RWPE2 (cell line): ENCODE results near the gene CLEC1A.

Experiments
- ATAC-seq: fragments of 200-7000 bp; cut with Tn5 transposase; 3 replicates; pipeline ENCODE4 v1.9.1; 2021; ENCODE audit warnings: low read depth
- DNase-seq: peaks from one replicate; pipeline ENCODE4 v3.0.0-alpha.2; 2020; ENCODE audit warnings: low spot score
- H3K27ac ChIP-seq: fragments of 450-650 bp; 2 replicates; pipeline ENCODE4 v1.5.1; 2017; ENCODE audit warnings: mild to moderate bottlenecking; ENCODE audit not compliant: poor library complexity, severe bottlenecking
- H3K27me3 ChIP-seq: fragments of 250-450 bp; sonication (Bioruptor Pico); 2 replicates; pipeline ENCODE4 v1.5.1; 2021; ENCODE audit warnings: mild to moderate bottlenecking, moderate library complexity; ENCODE audit not compliant: insufficient read depth, poor library complexity, severe bottlenecking
- H3K36me3 ChIP-seq: fragments of 250-450 bp; sonication (Bioruptor Pico); 2 replicates; pipeline ENCODE4 v1.5.1; 2020; ENCODE audit warnings: low read depth, mild to moderate bottlenecking, moderate library complexity
- H3K4me1 ChIP-seq: fragments of 250-450 bp; sonication (Bioruptor Pico); 2 replicates; pipeline ENCODE4 v1.5.1; 2021; ENCODE audit warnings: mild to moderate bottlenecking, moderate library complexity; ENCODE audit not compliant: insufficient read depth, poor library complexity, severe bottlenecking
- H3K4me3 ChIP-seq: fragments of 250-450 bp; sonication (Bioruptor Pico); 2 replicates; pipeline ENCODE4 v1.5.1; 2021; ENCODE audit warnings: mild to moderate bottlenecking, moderate library complexity; ENCODE audit not compliant: severe bottlenecking
- H3K9me3 ChIP-seq: fragments of 250-450 bp; sonication (Bioruptor Pico); 2 replicates; pipeline ENCODE4 v1.5.1; 2021; ENCODE audit warnings: mild to moderate bottlenecking, moderate library complexity; ENCODE audit not compliant: severe bottlenecking
- TF ChIP-seq, protein P1 (sequence below): fragments of 450-650 bp; IDR thresholded peaks from one replicate; pipeline ENCODE4 v1.5.1; 2017; ENCODE audit warnings: mild to moderate bottlenecking, moderate library complexity; ENCODE audit not compliant: poor library complexity, severe bottlenecking

Gene CLEC1A

DNA sequence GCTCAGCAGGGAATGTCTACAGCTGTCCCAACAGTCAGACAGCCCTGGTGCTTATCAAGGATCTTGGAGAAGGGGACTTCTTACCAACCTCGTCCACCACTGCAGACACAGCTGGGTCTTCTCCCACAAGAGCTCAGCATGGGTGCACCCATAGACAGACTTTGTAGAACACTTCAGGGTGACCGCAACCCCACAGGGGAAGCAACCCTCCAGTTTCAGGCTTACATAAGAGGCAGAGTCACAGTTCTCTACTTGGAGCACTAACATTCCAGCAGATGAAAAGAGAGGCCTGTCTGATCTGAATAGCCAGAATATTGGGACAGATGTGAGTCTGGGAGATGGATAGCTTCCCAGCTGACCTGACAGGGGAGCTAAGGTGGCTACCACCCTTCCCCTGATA, 3.5 kb upstream of the CLEC1A start:
- Histone ChIP-seq H3K4me3 (no peak overlapping the region), H3K36me3 (no peaks in the 10 kb centered on the region), H3K4me1 (no peaks in the 10 kb centered on the region), H3K9me3 (no peaks in the 10 kb centered on the region), H3K27ac (no peak overlapping the region), H3K27me3 (no peaks in the 10 kb centered on the region)
- no peak for ATAC-seq
- TF ChIP-seq, protein P1, sequence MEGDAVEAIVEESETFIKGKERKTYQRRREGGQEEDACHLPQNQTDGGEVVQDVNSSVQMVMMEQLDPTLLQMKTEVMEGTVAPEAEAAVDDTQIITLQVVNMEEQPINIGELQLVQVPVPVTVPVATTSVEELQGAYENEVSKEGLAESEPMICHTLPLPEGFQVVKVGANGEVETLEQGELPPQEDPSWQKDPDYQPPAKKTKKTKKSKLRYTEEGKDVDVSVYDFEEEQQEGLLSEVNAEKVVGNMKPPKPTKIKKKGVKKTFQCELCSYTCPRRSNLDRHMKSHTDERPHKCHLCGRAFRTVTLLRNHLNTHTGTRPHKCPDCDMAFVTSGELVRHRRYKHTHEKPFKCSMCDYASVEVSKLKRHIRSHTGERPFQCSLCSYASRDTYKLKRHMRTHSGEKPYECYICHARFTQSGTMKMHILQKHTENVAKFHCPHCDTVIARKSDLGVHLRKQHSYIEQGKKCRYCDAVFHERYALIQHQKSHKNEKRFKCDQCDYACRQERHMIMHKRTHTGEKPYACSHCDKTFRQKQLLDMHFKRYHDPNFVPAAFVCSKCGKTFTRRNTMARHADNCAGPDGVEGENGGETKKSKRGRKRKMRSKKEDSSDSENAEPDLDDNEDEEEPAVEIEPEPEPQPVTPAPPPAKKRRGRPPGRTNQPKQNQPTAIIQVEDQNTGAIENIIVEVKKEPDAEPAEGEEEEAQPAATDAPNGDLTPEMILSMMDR = no peak
- DNase-seq = no peak

DNA sequence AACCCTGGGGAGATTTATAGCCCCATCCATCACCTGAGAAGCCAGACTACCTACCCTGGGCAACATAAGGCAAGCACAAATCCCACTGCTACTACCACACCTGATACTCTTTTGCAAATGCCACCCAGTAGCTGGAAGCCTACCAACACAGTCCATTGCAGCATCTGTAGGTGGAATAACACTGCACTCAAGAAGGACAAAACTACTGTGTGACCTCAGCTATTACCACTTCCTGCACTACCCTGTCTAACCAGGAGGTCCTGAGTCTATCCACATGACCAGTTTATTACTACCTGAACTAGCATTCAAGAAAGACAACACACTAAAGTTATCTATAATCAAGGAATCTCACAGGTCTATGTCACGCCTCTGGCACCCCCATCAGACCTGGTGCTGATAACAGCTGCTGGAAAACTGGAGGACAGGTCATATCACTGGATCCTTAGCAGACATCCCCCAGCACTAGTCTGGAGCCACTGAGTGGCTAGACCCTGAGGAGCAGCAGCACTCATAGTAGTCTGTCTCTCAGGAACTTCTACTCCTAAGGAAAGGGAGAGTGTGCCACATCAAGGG, 2.9 kb upstream of the CLEC1A start:
- no peak for ATAC-seq
- Histone ChIP-seq H3K9me3 (no peaks in the 10 kb centered on the region), H3K4me3 (no peak overlapping the region), H3K36me3 (no peaks in the 10 kb centered on the region), H3K4me1 (no peaks in the 10 kb centered on the region), H3K27ac (no peak overlapping the region), H3K27me3 (no peaks in the 10 kb centered on the region)
- TF ChIP-seq, protein P1 = no peak
- DNase-seq = no peak

DNA sequence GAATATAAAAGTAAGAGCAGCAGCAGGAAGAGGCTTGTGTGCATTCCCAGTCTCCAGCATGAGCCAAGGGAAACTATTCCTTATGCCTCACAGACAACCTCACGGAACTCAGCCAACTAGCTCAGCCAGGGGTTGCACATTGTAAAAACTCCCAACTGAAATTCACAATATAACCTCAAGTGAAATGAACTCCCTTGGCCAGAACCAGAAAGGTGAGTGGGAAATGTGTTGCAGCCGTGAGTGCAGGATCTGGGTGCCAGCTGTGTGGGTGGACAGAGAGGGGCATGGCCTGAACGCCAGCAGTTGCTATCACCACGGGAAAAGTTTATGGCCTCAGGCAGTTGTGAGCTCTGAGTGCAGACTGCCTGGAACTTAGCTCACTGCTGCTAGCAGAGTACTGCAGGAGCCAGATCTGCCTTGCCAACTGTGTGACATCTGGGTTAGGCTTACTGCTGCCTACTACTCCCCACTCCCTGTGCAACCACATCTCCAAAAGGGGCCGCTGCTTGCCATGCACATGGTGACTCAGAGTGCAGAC, 2.3 kb upstream of the CLEC1A start:
- Histone ChIP-seq H3K27ac (no peak overlapping the region), H3K36me3 (no peaks in the 10 kb centered on the region), H3K4me1 (no peaks in the 10 kb centered on the region), H3K4me3 (no peak overlapping the region), H3K9me3 (no peaks in the 10 kb centered on the region), H3K27me3 (no peaks in the 10 kb centered on the region)
- no peak for DNase-seq
- peak; percentile 21; the same call in 1 of the 3 replicates for ATAC-seq
- TF ChIP-seq, protein P1 = no peak

DNA sequence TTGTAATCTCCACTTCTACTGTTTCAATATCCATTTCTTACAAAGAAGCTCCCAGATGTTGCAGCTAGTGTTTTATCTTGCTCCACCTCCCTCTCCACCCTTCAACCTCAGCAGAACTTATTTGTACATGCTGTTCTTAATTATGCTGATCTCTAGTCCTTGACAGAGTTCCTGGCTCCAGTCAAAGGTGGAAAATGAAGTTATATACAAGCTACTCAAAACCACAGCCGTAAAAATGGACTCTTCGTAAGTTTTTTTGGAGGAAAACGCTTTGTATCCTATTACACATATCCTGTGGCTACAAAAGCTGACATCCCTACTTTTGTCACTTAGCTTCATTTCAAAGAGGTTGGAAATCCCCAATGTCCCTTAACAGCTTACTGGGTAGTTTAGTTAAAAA, 1.3 kb downstream of the CLEC1A start:
- no peaks in the 10 kb centered on the region for H3K36me3 ChIP-seq
- DNase-seq (no peak), ATAC-seq (no peak)
- H3K27me3 ChIP-seq = no peaks in the 10 kb centered on the region
- no peak overlapping the region for H3K4me3 ChIP-seq
- no peaks in the 10 kb centered on the region for H3K4me1 ChIP-seq
- no peaks in the 10 kb centered on the region for H3K9me3 ChIP-seq
- TF ChIP-seq, protein P1 = no peak
- H3K27ac ChIP-seq = no peak overlapping the region

DNA sequence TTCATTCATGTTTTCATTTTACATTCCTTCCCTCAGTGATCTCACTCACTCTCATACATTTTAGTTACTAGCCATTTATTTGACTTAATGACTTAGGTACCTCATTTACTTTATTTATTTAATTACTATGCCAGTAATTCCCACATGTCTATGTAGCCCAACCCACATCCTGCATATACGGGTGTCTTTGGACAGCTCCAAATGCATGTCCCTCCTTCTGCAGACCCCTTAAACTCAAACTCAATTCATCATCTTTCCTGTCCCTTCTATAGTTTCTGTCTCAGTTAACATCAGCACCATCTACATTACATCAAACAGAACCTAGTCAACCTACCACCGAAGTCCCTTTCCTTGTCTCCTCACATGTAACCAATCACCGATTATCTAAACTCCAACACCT, 2.8 kb downstream of the CLEC1A start:
- no peaks in the 10 kb centered on the region for H3K36me3 ChIP-seq
- H3K9me3 ChIP-seq = no peaks in the 10 kb centered on the region
- no peak overlapping the region for H3K27ac ChIP-seq
- ATAC-seq = no peak
- no peaks in the 10 kb centered on the region for H3K27me3 ChIP-seq
- no peaks in the 10 kb centered on the region for H3K4me1 ChIP-seq
- no peak overlapping the region for H3K4me3 ChIP-seq
- DNase-seq = no peak
- TF ChIP-seq, protein P1 = no peak
